Panc1 (cell line): ENCODE measurements around the gene DLG2. TPM values are rescaled to one million over a fixed set of nuclear protein-coding genes. Genes with fewer than 3 reads are reported as not detected.

Experiments
- ATAC-seq: fragments of 200-7000 bp; cut with Tn5 transposase; 2 replicates; pipeline ENCODE4 v1.9.1; 2020; ENCODE audit warnings: mild to moderate bottlenecking, moderate library complexity
- BruUV-seq: library from RNA; stranded (reverse); fragments of 400-500 nt; replicated peaks from 2 replicates; lab custom pipeline; 2021; lab: Mats Ljungman, UMichigan
- CTCF ChIA-PET: fragments of 300-600 bp; sonication (Branson Sonifier 250); formaldehyde crosslinking; loops from one replicate; lab custom pipeline; 2022; ENCODE audit warnings: antibody characterized with exemption; lab: Charles Lee
- POLR2A ChIA-PET: fragments of 300-600 bp; sonication (Branson Sonifier 250); formaldehyde crosslinking; loops from one replicate; lab custom pipeline; 2022; ENCODE audit warnings: antibody characterized with exemption; lab: Charles Lee
- DNase-seq: peaks from one replicate; pipeline ENCODE4 v3.0.0-alpha.2; 2010; ENCODE audit warnings: low read depth, low spot score
- H3K27ac ChIP-seq: 2 replicates; pipeline ENCODE4 v1.5.1; 2011; ENCODE audit warnings: mild to moderate bottlenecking, low read length, inconsistent platforms
- H3K27me3 ChIP-seq: fragments of 200-500 bp; sonication (Bioruptor generic); 2 replicates; pipeline ENCODE4 v1.6.0; 2014; ENCODE audit warnings: low read length, inconsistent platforms; ENCODE audit not compliant: control insufficient read depth, insufficient read depth
- H3K36me3 ChIP-seq: fragments of 200-500 bp; sonication (Bioruptor generic); 2 replicates; pipeline ENCODE4 v1.5.1; 2014; ENCODE audit warnings: inconsistent platforms, mild to moderate bottlenecking, low read length, moderate library complexity; ENCODE audit not compliant: control insufficient read depth, insufficient read depth
- H3K4me1 ChIP-seq: 2 replicates; pipeline ENCODE4 v1.5.1; 2011; ENCODE audit warnings: inconsistent platforms, mild to moderate bottlenecking, low read length, moderate library complexity; ENCODE audit not compliant: control insufficient read depth, insufficient read depth
- H3K4me3 ChIP-seq, 2 experiments: 2 replicates each; pipeline ENCODE4 v1.5.1; 2011 to 2012; ENCODE audit warnings: low read depth in 2 of 2, low read length in 2 of 2, mild to moderate bottlenecking in 2 of 2, inconsistent platforms in 1 of 2, moderate library complexity in 1 of 2
- H3K9me3 ChIP-seq: fragments of 200-500 bp; sonication (Bioruptor generic); 2 replicates; pipeline ENCODE4 v1.5.1; 2014; ENCODE audit warnings: low read depth, mild to moderate bottlenecking, inconsistent platforms, low read length, moderate library complexity; ENCODE audit not compliant: control insufficient read depth, insufficient read depth
- POLR2AphosphoS5 ChIP-seq: IDR thresholded peaks from 2 replicates; pipeline ENCODE4 v1.6.1; 2012; ENCODE audit warnings: mild to moderate bottlenecking, low read depth, low read length, moderate library complexity
- REST ChIP-seq, 2 experiments: IDR thresholded peaks; 2 replicates each; pipeline ENCODE4 v1.6.1; 2011 to 2012; ENCODE audit warnings: low read depth in 2 of 2, control low read depth in 1 of 2, low read length in 1 of 2, mild to moderate bottlenecking in 1 of 2, moderate library complexity in 1 of 2; ENCODE audit not compliant: insufficient read depth in 1 of 2
- SIN3A ChIP-seq: IDR thresholded peaks from 2 replicates; pipeline ENCODE4 v1.6.1; 2012; ENCODE audit warnings: low read depth, mild to moderate bottlenecking, low read length, moderate library complexity, borderline replicate concordance; ENCODE audit not compliant: insufficient read depth
- TCF7L2 ChIP-seq: IDR thresholded peaks from 2 replicates; pipeline ENCODE4 v1.6.1; 2011; ENCODE audit warnings: mild to moderate bottlenecking, low read depth, low read length, inconsistent platforms
- in situ Hi-C: cut with HindIII; loops from 2 replicates; pipeline ENCODE4 v1.10.0; 2016; ENCODE audit warnings: low sequenced_read_pairs, low pct_unique_long_range_greater_than_20kb
- intact Hi-C: fragments of 100-400 bp; cut with micrococcal nuclease; formaldehyde crosslinking; loops from one replicate; pipeline ENCODE4 v1.10.0; 2022; ENCODE audit not compliant: unreplicated experiment
- total RNA-seq: library from RNA; stranded (reverse); gene quantifications from one replicate; pipeline ENCODE4 v1.2.1, GENCODE V29; 2021; ENCODE audit not compliant: unreplicated experiment
- TF ChIP-seq, protein P1 (sequence below): fragments of 450-650 bp; IDR thresholded peaks from 2 replicates; pipeline ENCODE4 v1.5.1; 2017; ENCODE audit warnings: mild to moderate bottlenecking

Gene DLG2
- total RNA-seq, 1 experiment from 2014 or later: 4.2 TPM

- DNase-seq (no peak), ATAC-seq (no peak)
- H3K9me3 ChIP-seq: no peaks in the 10 kb centered on the region
- H3K36me3 ChIP-seq: no peaks in the 10 kb centered on the region
- no peak overlapping the region for H3K4me3 ChIP-seq
- CTCF ChIA-PET: no interaction called here
- H3K27ac ChIP-seq: no peak overlapping the region
- POLR2A ChIA-PET: no interaction called here
- in situ Hi-C loops (no loop called here), intact Hi-C loops (no loop called here)
- no TSS peak for BruUV-seq
- H3K27me3 ChIP-seq: no peaks in the 10 kb centered on the region
- H3K4me1 ChIP-seq: no peaks in the 10 kb centered on the region
- no peak for TF ChIP-seq POLR2AphosphoS5
- no peak for TF ChIP-seq TCF7L2
- TF ChIP-seq, protein P1, sequence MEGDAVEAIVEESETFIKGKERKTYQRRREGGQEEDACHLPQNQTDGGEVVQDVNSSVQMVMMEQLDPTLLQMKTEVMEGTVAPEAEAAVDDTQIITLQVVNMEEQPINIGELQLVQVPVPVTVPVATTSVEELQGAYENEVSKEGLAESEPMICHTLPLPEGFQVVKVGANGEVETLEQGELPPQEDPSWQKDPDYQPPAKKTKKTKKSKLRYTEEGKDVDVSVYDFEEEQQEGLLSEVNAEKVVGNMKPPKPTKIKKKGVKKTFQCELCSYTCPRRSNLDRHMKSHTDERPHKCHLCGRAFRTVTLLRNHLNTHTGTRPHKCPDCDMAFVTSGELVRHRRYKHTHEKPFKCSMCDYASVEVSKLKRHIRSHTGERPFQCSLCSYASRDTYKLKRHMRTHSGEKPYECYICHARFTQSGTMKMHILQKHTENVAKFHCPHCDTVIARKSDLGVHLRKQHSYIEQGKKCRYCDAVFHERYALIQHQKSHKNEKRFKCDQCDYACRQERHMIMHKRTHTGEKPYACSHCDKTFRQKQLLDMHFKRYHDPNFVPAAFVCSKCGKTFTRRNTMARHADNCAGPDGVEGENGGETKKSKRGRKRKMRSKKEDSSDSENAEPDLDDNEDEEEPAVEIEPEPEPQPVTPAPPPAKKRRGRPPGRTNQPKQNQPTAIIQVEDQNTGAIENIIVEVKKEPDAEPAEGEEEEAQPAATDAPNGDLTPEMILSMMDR: no peak
- TF ChIP-seq REST (IDR thresholded peaks at IDR 0.05; ENCODE audit: insufficient read depth in 1 of 2, low read depth in 2 of 2, low read length in 1 of 2): no peak
- TF ChIP-seq SIN3A: no peak
Observed at GRCh38 chr11:83611031-83611430, 2016.1 kb downstream of the DLG2 start.

- ChIA-PET POLR2A (no interaction called here), CTCF (no interaction called here)
- no peak for DNase-seq
- H3K36me3 ChIP-seq: no peaks in the 10 kb centered on the region
- no peaks in the 10 kb centered on the region for H3K27me3 ChIP-seq
- no peak overlapping the region for H3K4me3 ChIP-seq
- no peak for ATAC-seq
- in situ Hi-C loops: no loop called here
- no peaks in the 10 kb centered on the region for H3K9me3 ChIP-seq
- H3K4me1 ChIP-seq: no peaks in the 10 kb centered on the region
- intact Hi-C loops: no loop called here
- TF ChIP-seq POLR2AphosphoS5 (no peak), TCF7L2 (no peak), SIN3A (no peak), REST (IDR thresholded peaks at IDR 0.05; ENCODE audit: insufficient read depth in 1 of 2, low read depth in 2 of 2, low read length in 1 of 2) (no peak)
- TF ChIP-seq, protein P1: no peak
- BruUV-seq: no TSS peak
- no peak overlapping the region for H3K27ac ChIP-seq
Observed at GRCh38 chr11:83609191-83609590, 2018.0 kb downstream of the DLG2 start.
